Neural cell (in vitro differentiated cells): ENCODE data around the gene WDR82. TPM values are rescaled to one million over a fixed set of nuclear protein-coding genes. Genes with fewer than 3 reads are reported as not detected.

Source experiments
- H2AFZ ChIP-seq: fragments of 200-600, 300-800 bp; sonication (generic), shearing (Covaris generic); 2 replicates; pipeline ENCODE4 v1.6.0; 2014; ENCODE audit warnings: low read depth, mild to moderate bottlenecking, antibody characterized with exemption, low read length, moderate library complexity
- H3F3A ChIP-seq: fragments of 200-600 bp; shearing (Covaris generic); 2 replicates; pipeline ENCODE4 v1.6.1; 2016; ENCODE audit warnings: mild to moderate bottlenecking, moderate library complexity, mixed read lengths, antibody characterized with exemption, low read length; ENCODE audit not compliant: insufficient read depth, poor library complexity, severe bottlenecking
- H3K27ac ChIP-seq: fragments of 200-600, 300-800 bp; sonication (generic), shearing (Covaris generic); 2 replicates; pipeline ENCODE4 v1.5.1; 2014; ENCODE audit warnings: mild to moderate bottlenecking, low read length, moderate library complexity
- H3K27me3 ChIP-seq: fragments of 300-800, 200-600 bp; sonication (generic), shearing (Covaris generic); 2 replicates; pipeline ENCODE4 v1.6.0; 2014; ENCODE audit warnings: mild to moderate bottlenecking, low read depth, low read length, moderate library complexity; ENCODE audit not compliant: insufficient read depth
- H3K36me3 ChIP-seq: fragments of 300-800, 200-600 bp; sonication (generic), shearing (Covaris generic); 2 replicates; pipeline ENCODE4 v1.5.1; 2014; ENCODE audit warnings: mild to moderate bottlenecking, antibody characterized with exemption, low read length, moderate library complexity; ENCODE audit not compliant: insufficient read depth
- H3K4me2 ChIP-seq: fragments of 300-800, 200-600 bp; sonication (generic), shearing (Covaris generic); 2 replicates; pipeline ENCODE4 v1.6.0; 2014; ENCODE audit warnings: mild to moderate bottlenecking, low read length
- H3K4me3 ChIP-seq: fragments of 300-800, 200-600 bp; sonication (generic), shearing (Covaris generic); 2 replicates; pipeline ENCODE4 v1.5.1; 2014; ENCODE audit warnings: mild to moderate bottlenecking, low read length, moderate library complexity
- H3K79me2 ChIP-seq: fragments of 200-600 bp; shearing (Covaris generic); replicated peaks from 2 replicates; pipeline ENCODE4 v1.6.0; 2014; ENCODE audit warnings: mild to moderate bottlenecking, low read length, moderate library complexity; ENCODE audit not compliant: insufficient read depth
- H3K9ac ChIP-seq: fragments of 300-800, 200-600 bp; sonication (generic), shearing (Covaris generic); 2 replicates; pipeline ENCODE4 v1.6.1; 2016; ENCODE audit warnings: mild to moderate bottlenecking, low read length, mixed read lengths
- H3K9me2 ChIP-seq: fragments of 200-600 bp; shearing (Covaris generic); 2 replicates; pipeline ENCODE4 v1.6.1; 2016; ENCODE audit warnings: mild to moderate bottlenecking, low read length, mixed read lengths; ENCODE audit not compliant: insufficient read depth
- H3K9me3 ChIP-seq: fragments of 200-600, 300-800 bp; sonication (generic), shearing (Covaris generic); 2 replicates; pipeline ENCODE4 v1.6.1; 2016; ENCODE audit warnings: mild to moderate bottlenecking, mixed run types, low read length, moderate library complexity, mixed read lengths
- H4K20me1 ChIP-seq: fragments of 200-600 bp; shearing (Covaris generic); 2 replicates; pipeline ENCODE4 v1.6.1; 2016; ENCODE audit warnings: mild to moderate bottlenecking, mixed run types; ENCODE audit not compliant: insufficient read depth
- EP300 ChIP-seq: fragments of 450-650 bp; conservative IDR thresholded peaks from 2 replicates; pipeline ENCODE4 v1.6.1; 2014; ENCODE audit warnings: antibody characterized with exemption, mild to moderate bottlenecking, moderate library complexity; ENCODE audit not compliant: poor library complexity, severe bottlenecking
- EZH2 ChIP-seq: fragments of 200-600, 300-800 bp; shearing (Covaris generic), sonication (generic); IDR thresholded peaks from 2 replicates; pipeline ENCODE4 v1.6.1; 2014; ENCODE audit warnings: antibody characterized with exemption, low read length, borderline replicate concordance, mild to moderate bottlenecking; ENCODE audit not compliant: insufficient read depth, poor library complexity, severe bottlenecking
- MXI1 ChIP-seq: fragments of 450-650 bp; conservative IDR thresholded peaks from 2 replicates; pipeline ENCODE4 v1.6.1; 2014; ENCODE audit warnings: antibody characterized with exemption, mild to moderate bottlenecking; ENCODE audit not compliant: poor library complexity, severe bottlenecking
- POLR2AphosphoS5 ChIP-seq: IDR thresholded peaks from 2 replicates; pipeline ENCODE4 v1.6.1; 2012
- RAD21 ChIP-seq: fragments of 450-650 bp; conservative IDR thresholded peaks from 2 replicates; pipeline ENCODE4 v1.6.1; 2014; ENCODE audit warnings: antibody characterized with exemption, mild to moderate bottlenecking, moderate library complexity
- SMC3 ChIP-seq: fragments of 450-650 bp; conservative IDR thresholded peaks from 2 replicates; pipeline ENCODE4 v1.6.1; 2014; ENCODE audit warnings: antibody characterized with exemption, mild to moderate bottlenecking, moderate library complexity; ENCODE audit not compliant: poor library complexity
- TAF1 ChIP-seq: IDR thresholded peaks from 2 replicates; pipeline ENCODE4 v1.6.1; 2012; ENCODE audit warnings: low read depth
- polyA plus RNA-seq: library from polyadenylated mRNA; depleted of rRNA; stranded (reverse); fragments of >200 nt; gene quantifications from 2 replicates; pipeline ENCODE4 v1.2.3, GENCODE V29; 2014
- TF ChIP-seq, protein P1 (sequence below): fragments of 450-650 bp; IDR thresholded peaks from 2 replicates; pipeline ENCODE4 v1.5.1; 2014; ENCODE audit warnings: antibody characterized with exemption, mild to moderate bottlenecking, moderate library complexity; ENCODE audit not compliant: poor library complexity, severe bottlenecking
- TF ChIP-seq, protein P2 (sequence below): IDR thresholded peaks from 2 replicates; pipeline ENCODE4 v1.6.1; 2012; ENCODE audit warnings: borderline replicate concordance

WDR82 gene
- polyA plus RNA-seq, 1 donor from 2014 or later: 163 TPM

DNA sequence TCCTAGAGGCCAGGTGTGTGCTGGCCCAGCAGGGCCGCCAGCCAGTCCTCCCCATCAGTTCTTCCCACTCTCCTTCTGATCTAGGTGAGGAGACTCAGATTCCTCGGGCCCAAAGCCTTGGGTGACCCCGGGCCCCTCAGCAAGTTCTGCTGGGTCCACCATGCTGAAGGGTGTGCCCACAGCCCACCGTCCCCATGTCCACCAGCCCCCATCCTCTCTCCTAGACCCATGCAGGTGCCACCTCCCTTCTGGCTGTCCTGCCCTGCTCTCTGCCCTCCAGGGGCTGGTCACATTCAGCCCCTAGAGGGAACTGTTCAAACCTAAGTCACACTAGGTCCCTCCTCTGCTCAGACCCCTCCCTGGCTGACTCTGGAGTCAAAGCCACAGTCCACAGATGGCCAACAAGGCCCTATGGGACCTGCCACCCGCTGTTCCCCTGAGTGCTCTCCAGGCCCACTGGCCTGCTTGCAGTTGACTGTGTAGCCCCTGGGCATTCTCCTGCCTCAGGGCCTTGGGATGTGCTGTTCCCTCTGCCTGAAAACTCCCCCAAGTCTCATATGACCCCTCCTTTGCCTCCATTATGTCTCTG lies 52.1 kb downstream of the WDR82 start:
- no peaks in the 10 kb centered on the region for H3F3A ChIP-seq
- H3K9me3 ChIP-seq: no peaks in the 10 kb centered on the region
- no peaks in the 10 kb centered on the region for H3K9me2 ChIP-seq
- no peak overlapping the region for H3K9ac ChIP-seq
- no peaks in the 10 kb centered on the region for H3K79me2 ChIP-seq
- H3K27me3 ChIP-seq: no peaks in the 10 kb centered on the region
- no peak overlapping the region for H2AFZ ChIP-seq
- no peak overlapping the region for H3K4me2 ChIP-seq
- H4K20me1 ChIP-seq: no peaks in the 10 kb centered on the region
- no peak overlapping the region for H3K4me3 ChIP-seq
- TF ChIP-seq POLR2AphosphoS5: no peak
- TF ChIP-seq, protein P1, sequence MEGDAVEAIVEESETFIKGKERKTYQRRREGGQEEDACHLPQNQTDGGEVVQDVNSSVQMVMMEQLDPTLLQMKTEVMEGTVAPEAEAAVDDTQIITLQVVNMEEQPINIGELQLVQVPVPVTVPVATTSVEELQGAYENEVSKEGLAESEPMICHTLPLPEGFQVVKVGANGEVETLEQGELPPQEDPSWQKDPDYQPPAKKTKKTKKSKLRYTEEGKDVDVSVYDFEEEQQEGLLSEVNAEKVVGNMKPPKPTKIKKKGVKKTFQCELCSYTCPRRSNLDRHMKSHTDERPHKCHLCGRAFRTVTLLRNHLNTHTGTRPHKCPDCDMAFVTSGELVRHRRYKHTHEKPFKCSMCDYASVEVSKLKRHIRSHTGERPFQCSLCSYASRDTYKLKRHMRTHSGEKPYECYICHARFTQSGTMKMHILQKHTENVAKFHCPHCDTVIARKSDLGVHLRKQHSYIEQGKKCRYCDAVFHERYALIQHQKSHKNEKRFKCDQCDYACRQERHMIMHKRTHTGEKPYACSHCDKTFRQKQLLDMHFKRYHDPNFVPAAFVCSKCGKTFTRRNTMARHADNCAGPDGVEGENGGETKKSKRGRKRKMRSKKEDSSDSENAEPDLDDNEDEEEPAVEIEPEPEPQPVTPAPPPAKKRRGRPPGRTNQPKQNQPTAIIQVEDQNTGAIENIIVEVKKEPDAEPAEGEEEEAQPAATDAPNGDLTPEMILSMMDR: no peak
- no peak for TF ChIP-seq TAF1
- no peak for TF ChIP-seq MXI1
- TF ChIP-seq SMC3: no peak
- TF ChIP-seq EZH2: no peak
- no peak for TF ChIP-seq RAD21
- TF ChIP-seq, protein P2, sequence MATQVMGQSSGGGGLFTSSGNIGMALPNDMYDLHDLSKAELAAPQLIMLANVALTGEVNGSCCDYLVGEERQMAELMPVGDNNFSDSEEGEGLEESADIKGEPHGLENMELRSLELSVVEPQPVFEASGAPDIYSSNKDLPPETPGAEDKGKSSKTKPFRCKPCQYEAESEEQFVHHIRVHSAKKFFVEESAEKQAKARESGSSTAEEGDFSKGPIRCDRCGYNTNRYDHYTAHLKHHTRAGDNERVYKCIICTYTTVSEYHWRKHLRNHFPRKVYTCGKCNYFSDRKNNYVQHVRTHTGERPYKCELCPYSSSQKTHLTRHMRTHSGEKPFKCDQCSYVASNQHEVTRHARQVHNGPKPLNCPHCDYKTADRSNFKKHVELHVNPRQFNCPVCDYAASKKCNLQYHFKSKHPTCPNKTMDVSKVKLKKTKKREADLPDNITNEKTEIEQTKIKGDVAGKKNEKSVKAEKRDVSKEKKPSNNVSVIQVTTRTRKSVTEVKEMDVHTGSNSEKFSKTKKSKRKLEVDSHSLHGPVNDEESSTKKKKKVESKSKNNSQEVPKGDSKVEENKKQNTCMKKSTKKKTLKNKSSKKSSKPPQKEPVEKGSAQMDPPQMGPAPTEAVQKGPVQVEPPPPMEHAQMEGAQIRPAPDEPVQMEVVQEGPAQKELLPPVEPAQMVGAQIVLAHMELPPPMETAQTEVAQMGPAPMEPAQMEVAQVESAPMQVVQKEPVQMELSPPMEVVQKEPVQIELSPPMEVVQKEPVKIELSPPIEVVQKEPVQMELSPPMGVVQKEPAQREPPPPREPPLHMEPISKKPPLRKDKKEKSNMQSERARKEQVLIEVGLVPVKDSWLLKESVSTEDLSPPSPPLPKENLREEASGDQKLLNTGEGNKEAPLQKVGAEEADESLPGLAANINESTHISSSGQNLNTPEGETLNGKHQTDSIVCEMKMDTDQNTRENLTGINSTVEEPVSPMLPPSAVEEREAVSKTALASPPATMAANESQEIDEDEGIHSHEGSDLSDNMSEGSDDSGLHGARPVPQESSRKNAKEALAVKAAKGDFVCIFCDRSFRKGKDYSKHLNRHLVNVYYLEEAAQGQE: no peak
- H3K36me3 ChIP-seq: peaks cover 8% of the 10 kb centered on the region
- no peak overlapping the region for H3K27ac ChIP-seq

DNA sequence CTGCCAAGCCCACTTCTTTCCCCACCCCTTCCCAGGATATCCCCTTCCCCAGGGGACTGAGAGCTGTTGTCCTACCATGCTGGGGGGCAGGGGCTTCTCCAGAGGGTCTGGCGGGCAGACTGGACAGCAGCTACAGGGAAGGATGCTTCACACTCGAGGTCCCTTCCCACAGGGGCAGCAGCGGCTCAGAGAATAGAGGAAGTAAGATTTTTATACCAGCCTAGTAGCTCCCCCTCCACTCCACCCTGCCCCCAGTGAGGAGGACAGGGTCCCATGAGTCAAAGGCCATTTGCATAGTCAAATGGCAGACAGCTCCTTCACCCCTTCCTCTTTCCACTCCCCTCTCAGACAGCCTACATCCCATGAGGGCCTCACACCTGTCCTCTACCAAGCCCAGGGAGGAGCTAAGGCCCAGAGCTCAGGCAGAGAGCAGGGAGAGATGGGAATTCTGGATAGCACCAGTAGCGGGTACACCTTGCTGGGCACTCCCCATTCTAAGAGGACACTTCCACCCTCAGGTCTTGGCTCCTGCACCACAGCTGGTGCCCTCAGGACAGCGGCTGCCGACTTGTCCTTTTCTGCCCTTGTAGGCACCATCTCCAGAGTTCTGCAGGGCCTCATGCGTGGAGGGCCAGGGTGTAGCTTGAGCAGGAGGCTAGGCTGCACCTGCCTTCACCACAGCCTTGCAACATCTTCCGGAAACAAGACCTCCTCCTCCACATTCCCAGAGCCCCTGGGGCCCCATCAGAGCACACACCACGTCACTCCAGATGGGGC lies 52.8 kb downstream of the WDR82 start, which contains the start of gene TLR9:
Gene TLR9 (minus strand): TSS at position 194 of the 777 bp plus-strand sequence. CDS start 116 bp downstream, at position 78.
- no peak within 1 kb of the TSS for H3K4me2 ChIP-seq
- H3K27ac ChIP-seq: no peak within 1 kb of the TSS
- TF ChIP-seq EZH2 (no peak), POLR2AphosphoS5 (no peak), MXI1 (no peak), SMC3 (no peak), EP300 (no peak), TAF1 (no peak)
- TF ChIP-seq, protein P1: no peak
- no peak within 1 kb of the TSS for H2AFZ ChIP-seq
- H3K9me3 ChIP-seq: no peaks in the 10 kb centered on the region
- no peaks in the 10 kb centered on the region for H3K9me2 ChIP-seq
- no peaks in the 10 kb centered on the region for H4K20me1 ChIP-seq
- no peaks in the 10 kb centered on the region for H3F3A ChIP-seq
- H3K4me3 ChIP-seq: no peak within 1 kb of the TSS
- H3K36me3 ChIP-seq: peaks cover 5% of the 10 kb centered on the region
- no peak within 1 kb of the TSS for H3K9ac ChIP-seq
- no peaks in the 10 kb centered on the region for H3K79me2 ChIP-seq
- H3K27me3 ChIP-seq: no peaks in the 10 kb centered on the region
